AG08396 (cell line): ENCODE results near the gene KIF1A.

Experiments
- DNase-seq: peaks from one replicate; pipeline ENCODE4 v3.0.0; 2012; ENCODE audit warnings: low spot score, mixed read lengths

KIF1A gene

GRCh38 chr2:240767341-240767740 lies 52.7 kb downstream of the KIF1A start:
- no peak for DNase-seq

- DNase-seq, result no peak
These were observed 53.9 kb downstream of the KIF1A start for GRCh38 chr2:240766072-240766471.

- DNase-seq, result no peak
These were observed 55.0 kb downstream of the KIF1A start for GRCh38 chr2:240765007-240765406.

- no peak for DNase-seq
These were observed 55.4 kb downstream of the KIF1A start for GRCh38 chr2:240764605-240765004.

DNA sequence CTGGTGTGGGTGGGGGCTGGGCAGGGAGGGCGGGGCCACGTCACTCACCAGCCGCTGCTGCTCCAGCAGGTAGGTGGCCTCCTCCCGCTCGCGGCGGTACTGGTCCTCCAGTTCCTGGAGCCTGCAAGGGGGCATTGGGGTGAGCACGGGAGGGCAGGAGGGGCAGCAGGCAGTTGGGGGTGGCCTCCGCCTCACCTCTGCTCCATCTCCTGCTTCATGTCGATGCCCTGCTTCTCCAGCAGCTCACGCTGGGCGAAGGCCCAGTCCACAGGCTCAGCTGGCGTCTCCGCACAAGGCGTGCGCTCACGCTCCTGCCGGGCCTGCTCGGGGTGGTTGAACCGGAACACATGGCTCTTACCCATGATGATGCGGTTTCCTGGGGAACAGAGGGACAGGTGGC lies 57.0 kb downstream of the KIF1A start:
- DNase-seq, result no peak

DNA sequence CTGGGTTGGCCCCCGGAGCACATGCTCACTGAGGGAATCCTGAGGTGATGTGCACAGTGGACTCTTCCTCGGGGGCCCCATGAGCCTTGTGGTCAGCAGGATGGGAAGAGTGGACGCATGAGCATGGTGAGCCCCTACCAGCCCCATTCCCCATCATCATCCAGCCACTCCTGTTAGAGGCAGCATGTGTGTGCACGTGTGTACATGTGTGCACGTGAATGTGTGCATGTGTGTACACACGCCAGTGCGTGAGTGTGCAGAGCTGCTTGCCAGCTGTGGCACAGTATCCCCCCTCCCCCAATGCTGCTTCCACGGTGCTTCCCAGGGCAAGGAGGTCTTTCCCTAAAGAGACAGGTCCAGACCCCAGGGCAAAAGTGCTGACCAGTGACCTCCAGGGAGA lies 57.8 kb downstream of the KIF1A start:
- no peak for DNase-seq

- DNase-seq, result no peak
These were observed 59.3 kb downstream of the KIF1A start for GRCh38 chr2:240760576-240761246.

DNA sequence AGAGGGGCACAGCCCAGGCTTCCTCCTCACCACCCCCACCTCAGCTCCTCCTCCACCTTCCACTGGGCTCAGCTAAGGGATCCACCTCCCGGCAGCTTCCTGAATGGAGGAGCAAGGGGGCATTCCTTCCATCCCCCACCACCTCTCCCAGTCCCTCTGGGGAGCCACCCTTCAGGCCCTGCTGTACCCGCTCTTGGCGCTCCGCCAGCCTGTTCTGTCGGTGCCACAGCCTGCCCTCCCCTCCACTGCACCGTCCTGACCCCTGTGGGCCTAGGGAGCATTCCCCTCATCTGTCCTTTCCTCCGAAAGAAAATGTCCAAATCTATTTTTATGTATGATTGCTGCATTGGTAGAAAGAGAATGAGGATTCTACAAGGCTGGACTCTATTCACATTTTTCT lies 59.9 kb downstream of the KIF1A start:
- no peak for DNase-seq

DNA sequence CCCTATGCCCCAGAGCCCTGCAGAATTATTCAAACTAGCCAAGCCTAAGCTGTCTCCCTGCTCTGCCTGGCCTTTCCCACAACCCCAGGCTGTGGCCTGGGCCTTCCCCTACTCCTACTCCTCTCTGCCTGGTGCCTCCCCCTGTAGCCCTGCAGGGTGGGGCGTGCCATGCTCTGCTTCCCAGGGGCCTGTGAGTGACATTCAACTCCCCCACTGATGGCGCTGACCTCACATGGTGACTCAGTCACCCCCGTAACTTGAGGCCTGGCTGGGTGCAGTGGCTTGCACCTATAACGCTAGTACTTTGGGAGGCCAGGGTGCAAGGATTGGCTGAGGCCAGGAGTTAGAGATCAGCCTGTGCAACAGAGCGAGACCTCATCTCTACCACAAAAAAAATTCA lies 60.6 kb downstream of the KIF1A start:
- no peak for DNase-seq

- no peak for DNase-seq
These were observed 62.9 kb downstream of the KIF1A start for GRCh38 chr2:240757086-240757614.

DNA sequence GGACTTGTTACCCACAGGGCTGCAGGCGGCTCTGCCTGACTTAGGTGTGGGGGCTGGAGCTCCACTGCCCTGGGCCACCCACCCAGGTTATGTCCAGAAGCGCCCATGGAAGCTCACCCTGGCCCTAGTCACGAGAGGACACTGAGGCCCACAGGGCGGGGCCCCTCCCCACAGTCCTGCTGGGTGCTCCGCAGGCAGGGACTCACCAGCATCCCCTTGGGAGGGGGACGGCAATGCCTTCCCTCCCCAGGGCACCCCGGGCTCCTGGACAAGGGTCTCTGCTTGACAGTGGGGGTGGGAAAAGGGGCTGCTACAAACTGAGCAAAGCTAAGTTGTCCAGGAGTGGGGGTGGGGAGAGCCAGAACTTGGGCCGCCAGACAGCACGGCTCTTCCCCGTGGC lies 67.8 kb downstream of the KIF1A start:
- DNase-seq, result no peak

- no peak for DNase-seq
These were observed 69.6 kb downstream of the KIF1A start for GRCh38 chr2:240750409-240750808.

- no peak for DNase-seq
These were observed 70.5 kb downstream of the KIF1A start for GRCh38 chr2:240749516-240749915.

- DNase-seq, result no peak
These were observed 72.8 kb downstream of the KIF1A start for GRCh38 chr2:240747256-240747655.

- no peak for DNase-seq
These were observed 73.3 kb downstream of the KIF1A start for GRCh38 chr2:240746671-240747070.

DNA sequence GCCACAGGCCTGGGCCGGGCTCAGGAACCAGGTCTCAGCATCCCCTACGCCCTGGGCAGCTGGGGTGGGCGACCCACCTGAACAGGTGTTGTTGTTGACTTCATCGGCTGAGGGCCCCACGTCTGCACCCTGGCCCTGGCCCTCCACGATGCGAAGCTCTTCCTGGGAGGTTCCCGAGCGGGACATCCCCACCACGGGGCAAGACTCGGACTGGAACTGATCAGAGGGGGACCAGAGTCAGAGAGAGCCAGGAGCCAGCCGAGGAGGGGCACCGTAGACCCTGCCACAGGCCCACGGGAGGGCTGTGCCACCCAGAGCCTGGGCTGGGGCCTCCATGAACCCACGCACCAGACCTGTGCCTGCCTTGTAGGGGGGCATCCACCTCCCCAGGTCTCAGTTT lies 74.1 kb downstream of the KIF1A start:
- DNase-seq, result no peak

- DNase-seq, result no peak
These were observed 74.6 kb downstream of the KIF1A start for GRCh38 chr2:240745456-240745855.

GRCh38 chr2:240742602-240743095 lies 77.4 kb downstream of the KIF1A start:
- no peak for DNase-seq

GRCh38 chr2:240741091-240741490 lies 78.9 kb downstream of the KIF1A start:
- DNase-seq, result no peak

DNA sequence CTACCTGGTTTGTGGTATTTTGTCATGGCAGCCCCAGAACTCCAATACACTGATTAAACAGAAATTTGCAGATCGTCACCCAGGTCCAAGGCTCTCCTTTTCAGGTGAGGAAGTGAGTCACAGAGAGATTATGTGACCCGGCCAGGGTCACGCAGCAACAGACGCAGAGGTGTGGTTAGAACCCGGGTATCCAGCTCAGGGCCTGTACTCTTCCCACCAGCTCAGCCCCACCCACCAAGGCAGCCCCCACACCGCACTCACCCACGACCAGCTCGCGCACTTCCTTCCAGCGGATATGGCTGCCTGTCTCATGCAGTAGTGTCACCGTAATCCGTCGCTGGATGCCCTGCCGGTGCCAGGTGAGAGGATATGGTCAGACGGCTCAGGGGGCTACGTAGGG lies 80.2 kb downstream of the KIF1A start:
- no peak for DNase-seq

GRCh38 chr2:240737958-240738357 lies 82.1 kb downstream of the KIF1A start:
- no peak for DNase-seq

GRCh38 chr2:240737512-240737911 lies 82.5 kb downstream of the KIF1A start:
- no peak for DNase-seq

DNA sequence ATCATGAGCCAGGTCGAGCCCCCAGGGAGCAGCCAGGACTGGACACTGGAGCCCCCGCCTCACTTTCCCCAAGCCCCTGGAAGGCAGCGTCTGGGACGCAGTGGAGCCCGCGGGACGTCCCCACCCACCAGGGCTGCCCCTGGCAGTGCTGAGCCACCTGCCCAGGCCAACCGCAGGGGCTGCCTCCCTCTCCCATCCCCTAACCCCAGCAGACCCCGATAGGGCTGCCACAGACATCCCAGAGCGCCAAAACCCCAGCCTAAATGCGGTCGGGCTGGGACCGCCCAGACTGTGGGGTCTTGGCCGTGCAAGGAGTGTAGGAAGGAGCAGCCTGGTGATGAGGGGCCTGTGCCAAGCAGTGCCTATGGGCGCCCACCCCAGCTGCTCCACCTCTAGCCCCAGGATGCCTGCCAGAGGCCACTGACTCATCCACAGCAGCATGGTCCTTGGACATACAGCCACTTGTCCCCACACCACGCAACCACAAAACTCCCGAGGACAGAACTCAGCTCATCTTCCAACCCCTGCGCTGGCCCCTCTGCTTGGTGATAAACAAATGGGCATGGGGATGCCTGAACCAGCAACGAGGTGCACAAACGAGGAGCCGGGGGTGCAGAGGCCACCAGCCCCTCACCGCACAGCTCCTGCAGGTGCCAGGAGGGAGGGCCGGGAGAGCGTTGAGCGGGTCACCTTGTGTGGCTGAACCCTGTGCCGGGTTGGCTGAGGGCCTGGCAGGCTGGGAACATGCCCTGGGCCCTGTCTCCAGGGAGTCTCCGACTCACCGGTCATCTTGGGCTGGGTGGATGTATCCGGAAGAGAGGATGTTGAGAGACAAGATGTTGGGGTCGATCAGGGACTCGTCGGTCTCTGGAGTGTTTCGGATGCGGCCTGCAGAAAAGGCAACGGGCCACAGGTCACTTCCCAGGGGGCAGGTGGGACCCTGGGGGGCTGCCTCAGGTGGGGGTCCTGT lies 83.5 kb downstream of the KIF1A start:
- DNase-seq, result no peak
